ENCODE data around the gene C2CD4C. TPM values are rescaled to one million over a fixed set of nuclear protein-coding genes. Genes with fewer than 3 reads are reported as not detected.

The C2CD4C gene
- total RNA-seq, 1 experiment from 2014 or later = 7.1 TPM

GRCh38 chr19:366951-367350, 42.0 kb downstream of the C2CD4C start:
- Histone ChIP-seq H3K36me3 (ENCODE audit: control insufficient read depth in 1 of 2, insufficient read depth in 2 of 2, low read length in 2 of 2) (no peaks in the 10 kb centered on the region), H3K4me2 (ENCODE audit: low read length) (no peak overlapping the region), H2AFZ (ENCODE audit: low read depth, low read length, poor library complexity, severe bottlenecking) (no peak overlapping the region), H3K27ac (ENCODE audit: low read depth, low read length) (no peak overlapping the region), H3K9me2 (ENCODE audit: insufficient read depth) (no peaks in the 10 kb centered on the region), H3K4me1 (ENCODE audit: control insufficient read depth in 1 of 2, insufficient read depth in 2 of 2, low read length in 2 of 2) (no peaks in the 10 kb centered on the region), H3K9me3 (ENCODE audit: control insufficient read depth in 1 of 2, insufficient read depth in 1 of 2, low read depth in 1 of 2, low read length in 2 of 2) (no peaks in the 10 kb centered on the region), H3K79me2 (ENCODE audit: insufficient read depth, low read length) (no peaks in the 10 kb centered on the region), H3K4me3 (replicated peaks in 1 of 2; ENCODE audit: low read depth in 1 of 2, low read length in 2 of 2) (no peak overlapping the region), H4K20me1 (ENCODE audit: insufficient read depth) (no peaks in the 10 kb centered on the region), H3K9ac (ENCODE audit: low read length) (no peak overlapping the region), H3K27me3 (ENCODE audit: insufficient read depth, low read length) (no peaks in the 10 kb centered on the region)
- ChIA-PET CTCF (no interaction called here), POLR2A (no interaction called here), RAD21 (ENCODE audit: low non-redundant PET in 1 of 2, low total read pairs in 2 of 2, uncharacterized antibody in 2 of 2, unreplicated experiment in 2 of 2) (no interaction called here)
- no peak for DNase-seq (ENCODE audit: low read depth, low spot score)
- TF ChIP-seq EZH2phosphoT487 (IDR thresholded peaks at IDR 0.05; ENCODE audit: borderline replicate concordance) (no peak), ZNF274 (IDR thresholded peaks at IDR 0.05; ENCODE audit: low read depth, low read length) (no peak), CEBPB (IDR thresholded peaks at IDR 0.05; ENCODE audit: low read depth) (no peak), POLR2AphosphoS5 (IDR thresholded peaks at IDR 0.05; ENCODE audit: low read depth, low read length) (no peak), ELF1 (IDR thresholded peaks at IDR 0.05; ENCODE audit: borderline replicate concordance, low read depth) (no peak), EZH2 (IDR thresholded peaks at IDR 0.05) (no peak)
- no TSS peak for BruUV-seq (replicated peaks)
- no peak for ATAC-seq
- intact Hi-C loops (cut with micrococcal nuclease) = no loop called here

GRCh38 chr19:366205-366783, 42.7 kb downstream of the C2CD4C start:
- no TSS peak for BruUV-seq (replicated peaks)

More at GRCh38 chr19:366205-366783, 42.7 kb downstream of the C2CD4C start:
- Histone ChIP-seq H3K36me3 (ENCODE audit: control insufficient read depth in 1 of 2, insufficient read depth in 2 of 2, low read length in 2 of 2) (no peaks in the 10 kb centered on the region), H3K9ac (ENCODE audit: low read length) (no peak overlapping the region), H3K4me1 (ENCODE audit: control insufficient read depth in 1 of 2, insufficient read depth in 2 of 2, low read length in 2 of 2) (no peaks in the 10 kb centered on the region), H3K27me3 (ENCODE audit: insufficient read depth, low read length) (no peaks in the 10 kb centered on the region), H3K4me3 (replicated peaks in 1 of 2; ENCODE audit: low read depth in 1 of 2, low read length in 2 of 2) (no peak overlapping the region), H3K79me2 (ENCODE audit: insufficient read depth, low read length) (no peaks in the 10 kb centered on the region), H3K27ac (ENCODE audit: low read depth, low read length) (no peak overlapping the region), H3K9me2 (ENCODE audit: insufficient read depth) (no peaks in the 10 kb centered on the region), H2AFZ (ENCODE audit: low read depth, low read length, poor library complexity, severe bottlenecking) (no peak overlapping the region), H4K20me1 (ENCODE audit: insufficient read depth) (no peaks in the 10 kb centered on the region), H3K9me3 (ENCODE audit: control insufficient read depth in 1 of 2, insufficient read depth in 1 of 2, low read depth in 1 of 2, low read length in 2 of 2) (no peaks in the 10 kb centered on the region), H3K4me2 (ENCODE audit: low read length) (no peak overlapping the region)
- TF ChIP-seq CTCF (IDR thresholded peaks at IDR 0.05 in 2 of 3, conservative IDR thresholded peaks at IDR 0.05 in 1 of 3; ENCODE audit: borderline replicate concordance in 1 of 3, insufficient read depth in 1 of 3, low read depth in 2 of 3, low read length in 2 of 3) (no peak), EGR1 (IDR thresholded peaks at IDR 0.05; ENCODE audit: low read depth) (no peak), ZFX (IDR thresholded peaks at IDR 0.05) (no peak), FOSL1 (IDR thresholded peaks at IDR 0.05; ENCODE audit: low read depth) (no peak), JUND (IDR thresholded peaks at IDR 0.05) (no peak), POLR2AphosphoS5 (IDR thresholded peaks at IDR 0.05; ENCODE audit: low read depth, low read length) (no peak), TCF7L2 (IDR thresholded peaks at IDR 0.05; ENCODE audit: borderline replicate concordance, extremely low read depth, insufficient read depth, insufficient read length) (no peak), EZH2phosphoT487 (IDR thresholded peaks at IDR 0.05; ENCODE audit: borderline replicate concordance) (no peak), ATF3 (IDR thresholded peaks at IDR 0.05) (no peak), ELF1 (IDR thresholded peaks at IDR 0.05; ENCODE audit: borderline replicate concordance, low read depth) (no peak), ZNF274 (IDR thresholded peaks at IDR 0.05; ENCODE audit: low read depth, low read length) (no peak)
- CTCF ChIA-PET = no interaction called here
- POLR2A ChIA-PET = no interaction called here
- intact Hi-C loops (cut with micrococcal nuclease) = no loop called here
- RAD21 ChIA-PET (ENCODE audit: low non-redundant PET in 1 of 2, low total read pairs in 2 of 2, uncharacterized antibody in 2 of 2, unreplicated experiment in 2 of 2) = no interaction called here
- DNase-seq (ENCODE audit: low read depth, low spot score) = no peak
- ATAC-seq = no peak

All from HCT116 (cell line).